ENCODE data around the gene C1GALT1.

DNA sequence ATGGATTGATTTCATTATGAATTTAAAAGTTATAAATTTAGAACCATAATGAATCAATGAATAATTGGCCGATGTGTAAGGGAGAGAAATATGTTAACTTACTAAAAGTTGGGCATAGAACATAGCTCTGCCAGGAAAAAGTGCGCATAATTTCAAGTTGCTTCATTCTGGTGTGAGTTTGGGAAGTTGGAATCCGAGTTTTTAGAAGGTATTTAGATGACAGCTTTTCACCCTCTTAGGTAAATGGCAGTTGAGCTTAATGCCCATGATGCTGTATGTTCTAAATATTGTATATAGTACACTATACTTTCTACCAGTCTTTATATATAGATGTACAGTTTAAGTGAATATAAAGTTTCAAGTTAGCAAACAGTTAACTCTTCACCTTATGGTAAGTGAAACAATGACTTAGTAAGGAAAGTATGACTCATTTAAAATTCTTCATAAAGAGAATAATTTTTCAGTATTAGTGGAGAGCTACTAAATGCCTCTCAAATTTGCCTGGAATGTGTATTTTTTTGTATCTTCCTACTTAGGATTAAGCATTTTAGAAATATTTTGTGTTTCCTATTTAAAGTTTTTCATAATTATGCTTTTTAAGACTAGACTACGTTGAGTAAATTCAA, 1.6 kb downstream of the C1GALT1 start:
- TF ChIP-seq CTCF (IDR thresholded peaks at IDR 0.05) (no peak), POLR2A (IDR thresholded peaks at IDR 0.05) (no peak)
